Mucosa of stomach (tissue), 1 donor: ENCODE data around the gene ALKBH1.
"Not testable (repeated sequence)": the region's sequence is repeated elsewhere in the genome, so short reads cannot be mapped to it uniquely, and the experiment has no call there.

Source experiments
- H3K27me3 ChIP-seq: one replicate; pipeline ENCODE4 v1.7.0; 2013; ENCODE audit warnings: mild to moderate bottlenecking, low read length; ENCODE audit not compliant: control insufficient read depth, insufficient read depth
- H3K36me3 ChIP-seq: one replicate; pipeline ENCODE4 v1.7.0; 2013; ENCODE audit warnings: low read length; ENCODE audit not compliant: control insufficient read depth, insufficient read depth
- H3K4me1 ChIP-seq: one replicate; pipeline ENCODE4 v1.7.0; 2013; ENCODE audit warnings: mild to moderate bottlenecking, low read length; ENCODE audit not compliant: control insufficient read depth, insufficient read depth
- H3K4me3 ChIP-seq: one replicate; pipeline ENCODE4 v1.7.0; 2013; ENCODE audit warnings: low read length
- H3K9ac ChIP-seq: one replicate; pipeline ENCODE4 v1.7.0; 2013; ENCODE audit warnings: mild to moderate bottlenecking, low read length, moderate library complexity
- H3K9me3 ChIP-seq: one replicate; pipeline ENCODE4 v1.7.0; 2013; ENCODE audit warnings: mild to moderate bottlenecking, low read length, moderate library complexity; ENCODE audit not compliant: control insufficient read depth
- donor health status: Pancreatic carcinoma.

ALKBH1 gene

DNA sequence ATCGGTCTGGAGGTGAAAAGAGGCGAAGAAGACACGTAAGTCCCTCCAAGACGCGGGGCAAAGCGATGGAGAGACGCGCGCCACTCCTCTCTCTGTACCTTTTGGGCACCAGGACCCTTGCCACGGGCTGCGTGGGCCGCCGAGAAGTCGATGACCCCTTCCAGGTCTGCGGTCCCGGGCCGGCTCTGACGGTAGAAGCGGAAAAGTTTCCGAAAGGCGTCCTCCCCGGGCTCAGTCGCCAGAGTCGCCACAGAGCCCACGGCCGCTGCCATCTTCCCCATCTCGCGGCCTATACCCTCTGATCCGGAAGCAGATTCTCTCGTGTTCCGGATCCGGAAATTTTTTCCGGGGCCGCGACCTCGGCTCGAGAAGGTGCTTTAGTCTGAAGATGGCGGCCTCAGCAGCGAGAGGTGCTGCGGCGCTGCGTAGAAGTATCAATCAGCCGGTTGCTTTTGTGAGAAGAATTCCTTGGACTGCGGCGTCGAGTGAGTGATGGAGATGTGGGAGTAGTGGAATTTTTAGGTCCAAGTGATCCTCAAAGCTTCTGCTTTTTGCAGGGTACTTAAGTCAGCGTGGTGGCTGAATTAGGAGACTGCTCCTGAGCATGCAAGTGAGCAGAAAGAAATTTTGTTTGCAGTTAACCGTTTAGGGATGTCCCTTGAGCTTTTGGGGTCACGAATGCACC is at the start of gene ALKBH1, which contains the start of gene SLIRP:
TSS of gene ALKBH1 (minus strand) at position 300 of the 685 bp plus-strand sequence. CDS start at position 281, 19 bp downstream.
TSS of gene SLIRP (plus strand) at position 380 of the 685 bp plus-strand sequence. CDS start at position 389, 9 bp downstream.
- Histone ChIP-seq H3K27me3 (no peaks in the 10 kb centered on the region), H3K9ac (peak within 1 kb of the TSS; percentile 75), H3K9me3 (no peaks in the 10 kb centered on the region), H3K4me3 (peak within 1 kb of the TSS; percentile 96), H3K36me3 (no peaks in the 10 kb centered on the region), H3K4me1 (peaks cover 4% of the 10 kb centered on the region)

- peaks cover 5% of the 10 kb centered on the region for H3K36me3 ChIP-seq
- H3K4me3 ChIP-seq, result no peak overlapping the region
- no peak overlapping the region for H3K9ac ChIP-seq
- H3K4me1 ChIP-seq, result no peaks in the 10 kb centered on the region
- H3K9me3 ChIP-seq, result no peaks in the 10 kb centered on the region
- no peaks in the 10 kb centered on the region for H3K27me3 ChIP-seq
Observed at GRCh38 chr14:77752799-77753516, 45.1 kb upstream of the ALKBH1 start.

DNA sequence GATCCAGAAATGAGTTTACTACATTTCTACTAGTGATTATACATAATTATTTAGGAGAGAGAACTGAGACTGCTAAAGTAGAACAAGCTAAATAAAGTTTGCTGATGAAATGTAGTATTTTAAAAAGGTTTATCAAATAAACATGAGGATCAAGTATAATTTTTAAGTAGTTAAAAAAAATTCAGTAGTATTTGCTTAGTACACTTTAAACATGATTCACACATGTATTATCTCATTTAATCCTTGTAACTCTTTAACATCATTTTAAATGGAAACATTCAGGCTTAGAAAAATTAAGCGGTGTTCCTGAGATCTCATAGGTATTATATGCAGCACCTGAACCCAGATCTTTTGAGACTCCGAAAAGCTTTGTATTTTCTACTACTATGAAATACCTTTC is 44.4 kb upstream of the ALKBH1 start:
- Histone ChIP-seq H3K9me3 (no peaks in the 10 kb centered on the region), H3K27me3 (no peaks in the 10 kb centered on the region), H3K9ac (no peak overlapping the region), H3K36me3 (peaks cover 5% of the 10 kb centered on the region), H3K4me3 (no peak overlapping the region), H3K4me1 (no peaks in the 10 kb centered on the region)

- not testable (repeated sequence) for H3K27me3 ChIP-seq, H3K9me3 ChIP-seq, H3K36me3 ChIP-seq, H3K4me3 ChIP-seq, H3K9ac ChIP-seq
- peaks cover 13% of the 10 kb centered on the region for H3K4me1 ChIP-seq
Observed at GRCh38 chr14:77747425-77747824, 39.6 kb upstream of the ALKBH1 start.

DNA sequence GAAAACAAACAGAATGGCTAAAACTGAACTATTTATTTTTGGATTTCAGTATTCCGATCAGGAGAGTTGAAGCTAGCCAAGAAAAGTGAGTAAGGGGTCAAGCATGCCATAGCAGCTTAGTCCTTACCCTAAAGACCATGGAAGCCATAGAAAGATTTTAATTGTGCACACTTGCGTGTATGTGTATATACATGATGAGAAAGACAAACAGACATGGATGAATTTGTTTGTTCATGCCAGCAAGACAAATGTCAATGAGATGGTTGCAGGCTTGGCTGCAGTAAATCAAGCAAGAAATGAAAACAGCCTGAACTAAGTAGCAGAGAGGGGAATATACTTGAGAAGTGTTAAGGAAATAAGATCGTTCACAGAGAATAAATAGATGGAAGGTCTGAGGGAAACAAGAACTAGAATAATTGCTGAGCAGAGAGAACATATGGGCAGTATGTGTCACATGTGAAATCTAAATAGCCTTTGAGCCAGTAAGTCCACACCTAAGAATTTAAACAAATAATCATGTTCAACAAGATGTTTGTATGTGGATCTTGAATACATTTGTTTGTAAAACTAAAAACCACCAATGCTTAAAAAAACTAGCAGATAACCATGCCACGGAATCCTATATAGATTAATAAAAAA is 38.4 kb upstream of the ALKBH1 start:
- H3K27me3 ChIP-seq, result no peaks in the 10 kb centered on the region

DNA sequence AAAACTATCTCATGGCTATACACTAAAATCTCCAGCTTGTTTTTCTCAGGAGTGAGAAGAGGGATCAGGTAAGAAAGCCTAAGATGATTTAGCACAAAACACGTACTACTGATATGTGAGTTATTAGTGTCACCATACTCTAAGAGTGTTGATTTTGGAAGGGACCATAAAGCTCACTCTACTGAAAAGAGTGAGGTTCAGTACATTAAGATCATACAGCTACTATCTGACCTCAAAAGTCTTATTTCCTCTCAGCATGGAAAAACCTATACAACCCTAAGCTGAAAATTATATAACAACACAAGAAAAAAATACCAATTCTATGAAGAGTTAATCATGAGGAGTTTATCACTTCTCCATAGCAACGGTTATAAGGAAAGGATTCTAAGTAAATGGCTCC is 33.6 kb upstream of the ALKBH1 start:
- Histone ChIP-seq H3K9me3 (no peaks in the 10 kb centered on the region), H3K36me3 (no peaks in the 10 kb centered on the region), H3K9ac (no peak overlapping the region), H3K27me3 (no peaks in the 10 kb centered on the region), H3K4me1 (peaks cover 13% of the 10 kb centered on the region), H3K4me3 (no peak overlapping the region)

More for the DNA sequence above, 38.4 kb upstream of the ALKBH1 start:
- no peak overlapping the region for H3K9ac ChIP-seq
- peaks cover 13% of the 10 kb centered on the region for H3K4me1 ChIP-seq
- H3K4me3 ChIP-seq, result no peak overlapping the region
- no peaks in the 10 kb centered on the region for H3K9me3 ChIP-seq
- peaks cover 5% of the 10 kb centered on the region for H3K36me3 ChIP-seq

DNA sequence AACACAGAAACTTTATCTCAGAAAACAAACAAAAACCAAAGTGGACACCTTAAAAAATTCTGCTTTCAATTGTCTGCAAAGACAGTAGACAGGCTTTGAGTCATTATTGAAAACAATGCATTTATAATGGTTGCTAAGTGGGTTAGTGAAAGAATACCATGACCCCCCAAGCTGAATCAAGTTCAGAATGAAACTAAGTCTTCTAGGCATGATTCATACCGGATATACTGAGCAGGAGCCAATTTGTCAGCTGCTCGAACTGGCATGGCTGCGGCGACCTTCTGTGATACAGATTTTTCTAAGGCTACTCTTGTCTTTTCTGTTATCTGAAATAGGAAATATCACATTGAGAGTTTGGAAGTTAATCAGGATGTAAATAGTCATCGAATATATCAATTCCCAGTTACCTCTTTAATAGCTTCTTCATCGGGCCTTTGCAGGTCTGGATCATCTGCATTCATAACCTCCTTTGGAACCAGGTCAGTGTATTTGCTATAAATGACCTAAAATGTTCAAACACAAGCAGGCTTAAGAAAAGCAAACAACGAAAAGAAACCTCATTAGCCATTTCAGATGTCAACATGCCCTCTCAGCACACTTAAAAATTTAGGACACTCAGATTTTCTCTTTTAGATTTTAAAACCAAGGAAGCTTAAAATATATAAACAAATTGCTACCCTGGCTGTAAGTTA is 30.9 kb upstream of the ALKBH1 start:
- Histone ChIP-seq H3K9ac (peak overlapping the region; percentile 41), H3K4me1 (no peaks in the 10 kb centered on the region), H3K27me3 (no peaks in the 10 kb centered on the region), H3K9me3 (no peaks in the 10 kb centered on the region), H3K36me3 (no peaks in the 10 kb centered on the region), H3K4me3 (no peak overlapping the region)

DNA sequence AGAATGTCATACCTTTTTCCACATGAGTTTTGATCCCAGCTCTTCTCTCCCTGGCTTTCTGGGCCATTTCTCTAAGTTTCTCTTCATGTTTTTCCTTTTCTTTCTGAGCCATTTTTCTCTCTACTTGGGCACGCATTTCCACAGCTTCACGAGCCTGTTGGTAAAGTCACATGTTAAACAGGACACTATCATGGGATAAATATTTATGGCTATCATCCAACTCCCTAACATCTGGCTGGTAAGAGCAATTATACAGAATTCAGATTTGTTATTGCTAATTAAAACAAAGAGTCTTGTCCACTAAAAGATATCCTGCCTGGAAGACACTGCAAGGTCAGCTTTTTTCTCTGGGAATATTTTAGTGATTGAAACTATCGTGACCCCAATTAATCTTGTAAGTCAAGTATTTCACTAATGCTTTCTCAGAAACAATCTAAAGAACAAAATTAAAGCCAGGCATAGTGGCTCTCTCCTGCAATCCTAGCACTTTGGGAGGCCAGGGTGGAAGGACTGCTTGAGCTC is 23.2 kb upstream of the ALKBH1 start:
- Histone ChIP-seq H3K9ac (no peak overlapping the region), H3K36me3 (no peaks in the 10 kb centered on the region), H3K4me1 (no peaks in the 10 kb centered on the region), H3K4me3 (no peak overlapping the region), H3K27me3 (no peaks in the 10 kb centered on the region), H3K9me3 (no peaks in the 10 kb centered on the region)

- H3K4me3 ChIP-seq, result no peak overlapping the region
- H3K4me1 ChIP-seq, result no peaks in the 10 kb centered on the region
- no peaks in the 10 kb centered on the region for H3K9me3 ChIP-seq
- no peak overlapping the region for H3K9ac ChIP-seq
- H3K36me3 ChIP-seq, result peaks cover 17% of the 10 kb centered on the region
- no peaks in the 10 kb centered on the region for H3K27me3 ChIP-seq
Observed at GRCh38 chr14:77722301-77722700, 14.5 kb upstream of the ALKBH1 start.

DNA sequence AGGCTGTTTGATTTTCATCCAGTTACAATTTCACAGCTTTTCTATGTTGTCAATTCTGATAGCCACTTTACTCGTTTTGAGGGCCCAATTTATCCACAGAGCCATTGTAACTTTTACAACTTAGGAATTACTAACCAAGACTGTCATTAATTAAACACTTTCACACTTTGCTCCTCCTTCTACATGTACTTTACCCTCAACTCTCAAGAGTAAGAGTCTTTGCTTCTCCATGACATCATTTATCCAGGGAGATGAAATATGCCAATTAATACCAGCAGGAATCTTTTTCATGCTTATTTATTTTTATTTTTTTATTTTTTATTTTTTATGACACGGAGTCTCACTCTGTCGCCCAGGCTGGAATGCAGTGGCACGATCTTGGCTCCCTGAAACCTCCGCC is 13.6 kb upstream of the ALKBH1 start:
- Histone ChIP-seq H3K27me3 (no peaks in the 10 kb centered on the region), H3K9ac (no peak overlapping the region), H3K4me3 (no peak overlapping the region), H3K4me1 (no peaks in the 10 kb centered on the region), H3K36me3 (peaks cover 17% of the 10 kb centered on the region), H3K9me3 (no peaks in the 10 kb centered on the region)

GRCh38 chr14:77717608-77718305 is 9.9 kb upstream of the ALKBH1 start:
- H3K4me3 ChIP-seq, result no peak overlapping the region
- H3K27me3 ChIP-seq, result no peaks in the 10 kb centered on the region
- no peaks in the 10 kb centered on the region for H3K4me1 ChIP-seq
- H3K9ac ChIP-seq, result no peak overlapping the region
- H3K9me3 ChIP-seq, result no peaks in the 10 kb centered on the region
- peaks cover 17% of the 10 kb centered on the region for H3K36me3 ChIP-seq
